Skin epidermis (tissue), 12 donors: ENCODE results near the gene SOD3.

Experiments
- H3K27ac ChIP-seq, 21 experiments: fragments of 200-600 bp; sonication (generic) in 11 of 21; one replicate each; pipeline ENCODE4 v1.5.0; 2020; ENCODE audit warnings: mild to moderate bottlenecking in 3 of 21, inconsistent platforms in 2 of 21, moderate library complexity in 2 of 21
- H3K4me3 ChIP-seq, 7 experiments: fragments of 200-600 bp; sonication (generic) in 2 of 7; one replicate each; pipeline ENCODE4 v1.5.0; 2020; ENCODE audit warnings: inconsistent platforms in 2 of 7, mild to moderate bottlenecking in 2 of 7, moderate library complexity in 1 of 7

Gene SOD3

DNA sequence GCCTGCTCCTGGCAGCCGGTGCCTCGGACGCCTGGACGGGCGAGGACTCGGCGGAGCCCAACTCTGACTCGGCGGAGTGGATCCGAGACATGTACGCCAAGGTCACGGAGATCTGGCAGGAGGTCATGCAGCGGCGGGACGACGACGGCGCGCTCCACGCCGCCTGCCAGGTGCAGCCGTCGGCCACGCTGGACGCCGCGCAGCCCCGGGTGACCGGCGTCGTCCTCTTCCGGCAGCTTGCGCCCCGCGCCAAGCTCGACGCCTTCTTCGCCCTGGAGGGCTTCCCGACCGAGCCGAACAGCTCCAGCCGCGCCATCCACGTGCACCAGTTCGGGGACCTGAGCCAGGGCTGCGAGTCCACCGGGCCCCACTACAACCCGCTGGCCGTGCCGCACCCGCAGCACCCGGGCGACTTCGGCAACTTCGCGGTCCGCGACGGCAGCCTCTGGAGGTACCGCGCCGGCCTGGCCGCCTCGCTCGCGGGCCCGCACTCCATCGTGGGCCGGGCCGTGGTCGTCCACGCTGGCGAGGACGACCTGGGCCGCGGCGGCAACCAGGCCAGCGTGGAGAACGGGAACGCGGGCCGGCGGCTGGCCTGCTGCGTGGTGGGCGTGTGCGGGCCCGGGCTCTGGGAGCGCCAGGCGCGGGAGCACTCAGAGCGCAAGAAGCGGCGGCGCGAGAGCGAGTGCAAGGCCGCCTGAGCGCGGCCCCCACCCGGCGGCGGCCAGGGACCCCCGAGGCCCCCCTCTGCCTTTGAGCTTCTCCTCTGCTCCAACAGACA, 4.4 kb downstream of the SOD3 start:
- peak overlapping the region in 4 of 21 experiments; percentile 13 to 48 (median 38) for H3K27ac ChIP-seq
- peak overlapping the region in 3 of 7 experiments; percentile 3 to 23 (median 7) for H3K4me3 ChIP-seq

DNA sequence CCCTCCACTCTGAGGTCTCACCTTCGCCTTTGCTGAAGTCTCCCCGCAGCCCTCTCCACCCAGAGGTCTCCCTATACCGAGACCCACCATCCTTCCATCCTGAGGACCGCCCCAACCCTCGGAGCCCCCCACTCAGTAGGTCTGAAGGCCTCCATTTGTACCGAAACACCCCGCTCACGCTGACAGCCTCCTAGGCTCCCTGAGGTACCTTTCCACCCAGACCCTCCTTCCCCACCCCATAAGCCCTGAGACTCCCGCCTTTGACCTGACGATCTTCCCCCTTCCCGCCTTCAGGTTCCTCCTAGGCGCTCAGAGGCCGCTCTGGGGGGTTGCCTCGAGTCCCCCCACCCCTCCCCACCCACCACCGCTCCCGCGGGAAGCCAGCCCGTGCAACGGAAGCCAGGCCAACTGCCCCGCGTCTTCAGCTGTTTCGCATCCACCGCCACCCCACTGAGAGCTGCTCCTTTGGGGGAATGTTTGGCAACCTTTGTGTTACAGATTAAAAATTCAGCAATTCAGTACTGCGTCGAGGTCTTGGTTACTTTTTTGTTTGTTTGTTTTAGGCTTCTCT, 5.0 kb downstream of the SOD3 start:
- peak overlapping the region in 7 of 21 experiments; percentile 13 to 48 (median 37) for H3K27ac ChIP-seq

DNA sequence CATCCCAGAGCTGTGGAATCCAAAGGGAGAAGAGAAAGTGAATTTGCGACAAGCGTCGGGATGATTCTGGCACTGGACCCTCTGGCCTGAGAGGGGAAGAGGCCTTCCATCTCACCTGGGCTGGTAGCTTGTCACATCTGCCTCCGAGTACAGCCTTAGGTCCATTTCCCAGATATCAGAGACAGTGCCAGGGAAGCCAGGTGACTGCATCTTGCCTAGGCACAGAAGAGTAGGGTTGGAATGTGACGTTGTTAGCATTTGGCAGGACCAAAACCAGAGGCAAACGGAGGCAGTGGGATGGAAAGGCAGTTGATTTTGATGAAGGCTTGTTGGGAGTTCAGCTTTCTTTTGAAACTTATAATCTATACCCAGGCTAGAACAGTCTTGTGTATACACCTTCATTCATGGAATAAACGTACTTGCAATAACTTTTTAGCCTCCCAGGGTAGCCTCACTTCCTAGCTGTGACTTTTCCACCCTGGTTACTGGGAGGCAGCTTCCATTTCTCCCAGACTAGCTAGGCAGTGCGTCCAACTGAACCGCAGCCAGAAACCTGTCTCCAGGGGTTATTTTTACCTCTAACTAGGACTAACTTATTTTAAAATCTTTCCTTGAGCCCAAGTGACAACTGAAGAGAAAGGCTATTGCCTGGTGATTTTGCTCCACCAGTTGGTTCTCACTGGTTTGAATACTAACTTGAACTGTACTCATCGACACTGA, 5.9 kb downstream of the SOD3 start:
- H3K27ac ChIP-seq: peak overlapping the region in 3 of 21 experiments; percentile 13 to 43 (median 20)

More for the DNA sequence above, 5.0 kb downstream of the SOD3 start:
- H3K4me3 ChIP-seq: peak overlapping the region in 3 of 7 experiments; percentile 3 to 23 (median 7)

DNA sequence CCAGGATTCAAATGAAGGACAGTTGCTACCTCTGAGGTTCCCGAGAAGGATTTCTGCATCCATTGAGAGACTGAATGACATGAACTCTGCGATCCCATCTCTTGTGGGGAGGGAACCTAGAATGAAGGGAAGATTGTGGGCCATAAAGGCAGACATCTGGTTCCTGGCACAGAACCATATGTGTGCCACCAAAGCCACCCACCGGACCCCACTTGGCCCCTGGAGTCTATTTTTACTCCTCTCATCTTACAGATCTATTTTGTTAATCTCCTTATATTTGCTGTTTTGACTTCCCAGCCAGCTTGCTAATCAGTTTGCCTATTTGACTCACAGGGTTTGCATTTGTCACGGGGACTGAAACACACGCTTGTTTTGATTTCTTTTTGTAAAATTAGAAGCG, 7.3 kb downstream of the SOD3 start:
- Histone ChIP-seq H3K27ac (no peak overlapping the region), H3K4me3 (no peak overlapping the region)

More for the DNA sequence above, 5.9 kb downstream of the SOD3 start:
- H3K4me3 ChIP-seq: no peak overlapping the region

DNA sequence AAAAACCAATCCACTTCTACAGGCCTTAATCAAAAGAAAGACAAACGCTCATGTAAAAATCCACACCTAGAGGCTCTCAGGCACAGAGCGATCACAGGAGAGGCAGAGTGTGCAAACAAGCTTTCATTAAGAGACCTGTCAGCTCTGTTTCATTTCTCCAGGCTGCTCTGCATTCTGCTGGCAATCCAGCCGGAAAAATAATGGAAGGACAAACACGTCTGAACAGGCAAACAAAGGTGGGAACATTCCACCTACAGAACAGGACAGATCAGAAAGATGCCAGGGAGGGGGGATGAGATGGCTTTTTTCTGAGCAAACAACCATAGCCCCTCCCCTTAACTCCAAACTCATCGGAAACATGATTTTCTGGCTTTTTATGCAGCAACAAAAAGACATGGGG, 9.7 kb downstream of the SOD3 start:
- peak overlapping the region in 6 of 21 experiments; percentile 13 to 63 (median 37) for H3K27ac ChIP-seq

DNA sequence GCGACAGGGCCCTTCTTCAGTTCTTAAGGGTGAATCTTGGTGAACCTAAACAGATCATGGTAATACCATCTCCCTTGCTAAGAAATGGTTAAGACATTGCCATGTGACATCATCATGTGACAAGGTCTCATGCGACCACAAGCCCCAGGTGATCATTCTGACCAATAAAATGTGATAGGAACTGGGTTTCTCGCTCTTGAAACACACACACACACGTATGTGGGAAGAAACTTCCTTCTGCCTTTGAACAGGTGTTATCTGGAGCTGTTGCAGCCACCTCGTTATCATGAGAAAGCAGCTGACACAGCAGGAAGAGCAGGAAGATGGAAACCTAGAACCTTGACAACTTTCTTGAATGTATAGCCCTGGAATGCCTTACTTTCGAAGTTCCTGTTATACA, 10.2 kb downstream of the SOD3 start:
- H3K27ac ChIP-seq: no peak overlapping the region
- no peak overlapping the region for H3K4me3 ChIP-seq

More for the DNA sequence above, 9.7 kb downstream of the SOD3 start:
- no peak overlapping the region for H3K4me3 ChIP-seq

DNA sequence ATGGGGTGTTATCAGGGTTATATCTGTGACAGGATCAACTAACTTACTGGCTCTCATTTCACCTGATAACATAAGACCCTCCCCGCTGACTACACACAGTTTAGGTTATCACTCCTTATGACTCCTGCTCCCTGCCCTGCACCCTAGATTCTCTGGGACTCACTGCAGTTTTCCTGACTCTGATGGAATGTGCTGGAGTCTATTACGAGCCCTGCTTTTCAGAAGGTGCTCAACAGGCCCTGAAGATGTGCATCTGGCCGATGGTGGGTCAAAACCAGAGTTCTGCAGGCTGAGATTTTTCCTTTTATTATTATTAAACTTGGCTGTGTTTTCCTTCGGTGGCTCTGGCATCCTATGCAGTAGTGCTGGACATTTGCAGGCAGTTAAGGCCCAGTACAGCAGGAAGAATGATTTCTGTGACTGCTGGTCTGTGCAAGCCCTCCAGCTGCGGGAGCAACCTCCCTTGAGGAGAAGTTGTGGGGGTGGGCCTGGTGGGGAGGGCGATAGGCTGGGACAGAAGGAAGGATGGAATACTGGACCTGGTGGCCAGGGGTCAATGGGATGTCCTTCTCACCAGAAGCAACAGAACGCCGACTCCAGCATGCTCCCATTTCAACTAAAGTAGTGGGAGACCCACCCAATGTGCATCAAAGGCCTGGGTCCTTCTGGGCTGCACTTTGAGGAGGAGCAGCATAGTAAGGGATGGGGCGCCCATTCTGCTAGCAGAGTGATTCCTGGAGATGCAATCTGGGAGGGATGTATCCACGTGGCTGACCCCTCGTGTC, 11.0 kb downstream of the SOD3 start:
- Histone ChIP-seq H3K27ac (no peak overlapping the region), H3K4me3 (no peak overlapping the region)

DNA sequence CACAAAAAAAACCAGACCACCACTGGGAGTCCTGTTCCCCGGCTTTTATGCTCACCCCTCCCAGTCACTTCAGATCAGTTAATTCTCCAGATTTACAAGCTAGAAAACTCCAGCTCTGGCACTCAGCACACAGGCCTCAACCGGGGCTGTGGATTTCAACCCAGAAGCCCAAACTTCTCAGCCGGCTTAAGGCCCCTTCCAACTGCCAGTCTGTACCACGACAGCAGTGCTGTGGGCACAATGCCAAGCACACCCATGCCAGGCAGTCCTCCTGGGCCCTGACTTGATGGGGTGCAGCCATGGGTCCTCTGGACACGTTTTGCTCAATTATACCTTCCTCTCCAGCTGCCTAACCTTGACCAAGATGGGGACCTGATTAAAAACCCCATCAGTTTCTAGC, 12.2 kb downstream of the SOD3 start:
- no peak overlapping the region for H3K4me3 ChIP-seq
- H3K27ac ChIP-seq: no peak overlapping the region

DNA sequence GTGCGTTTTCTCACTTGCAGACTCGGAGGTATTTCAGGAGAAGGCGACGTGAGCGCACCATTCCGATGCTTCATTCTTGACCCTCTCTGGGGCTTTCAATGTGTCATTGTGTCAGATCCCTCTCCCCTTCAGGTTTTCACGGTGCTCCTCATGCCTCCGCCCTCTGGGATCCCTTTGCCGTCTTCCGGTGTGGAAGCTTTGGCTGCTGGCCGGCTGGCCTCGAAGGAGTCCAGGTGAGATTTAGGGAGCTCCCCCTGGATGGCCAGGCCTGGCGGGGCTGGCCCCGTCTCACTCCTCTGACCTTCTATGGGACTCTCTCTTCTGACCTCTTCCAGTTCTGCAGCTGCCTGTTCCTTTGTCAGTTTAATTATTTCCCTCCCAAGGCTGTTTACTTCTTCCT, 12.9 kb downstream of the SOD3 start:
- H3K27ac ChIP-seq: no peak overlapping the region
- no peak overlapping the region for H3K4me3 ChIP-seq

DNA sequence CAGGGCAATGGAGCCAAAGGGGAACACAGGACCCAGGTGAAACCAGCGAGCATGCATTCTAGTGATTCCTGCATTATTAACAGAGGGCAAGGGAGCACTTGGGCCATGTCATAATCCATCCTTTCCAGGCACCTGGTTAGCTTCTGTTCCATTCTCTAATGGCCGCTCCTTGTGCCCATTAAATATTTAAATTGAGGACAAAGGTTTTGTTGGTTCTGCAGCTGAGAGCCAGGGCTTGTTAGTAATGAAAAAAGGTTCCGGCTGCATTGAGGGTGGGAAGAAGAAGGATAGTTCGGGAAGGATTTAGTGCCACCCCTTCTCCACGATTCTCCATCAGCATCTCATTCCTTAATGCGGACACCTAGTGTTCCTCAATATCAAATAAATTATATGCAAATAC, 13.6 kb downstream of the SOD3 start:
- no peak overlapping the region for H3K27ac ChIP-seq

DNA sequence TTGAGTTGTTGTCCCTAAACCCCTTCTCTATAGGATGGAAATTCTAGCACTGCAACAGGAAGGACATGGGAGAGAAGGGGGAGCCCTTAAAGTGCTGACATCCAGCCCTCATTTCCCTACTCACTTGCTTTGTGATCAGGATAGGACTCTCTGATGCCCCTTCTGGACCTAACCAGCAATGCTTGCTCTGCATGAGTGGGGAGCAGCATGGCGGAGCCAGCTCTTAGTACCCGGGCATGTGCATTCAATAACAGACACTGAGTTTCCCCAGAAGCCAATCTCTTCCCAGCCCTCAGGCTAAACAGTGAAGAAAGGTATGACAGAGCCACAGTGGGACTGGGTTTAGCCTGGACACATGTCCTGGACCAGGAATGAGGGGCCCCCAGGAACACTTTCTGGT, 14.0 kb downstream of the SOD3 start:
- Histone ChIP-seq H3K27ac (no peak overlapping the region), H3K4me3 (no peak overlapping the region)

More for the DNA sequence above, 13.6 kb downstream of the SOD3 start:
- H3K4me3 ChIP-seq: no peak overlapping the region

DNA sequence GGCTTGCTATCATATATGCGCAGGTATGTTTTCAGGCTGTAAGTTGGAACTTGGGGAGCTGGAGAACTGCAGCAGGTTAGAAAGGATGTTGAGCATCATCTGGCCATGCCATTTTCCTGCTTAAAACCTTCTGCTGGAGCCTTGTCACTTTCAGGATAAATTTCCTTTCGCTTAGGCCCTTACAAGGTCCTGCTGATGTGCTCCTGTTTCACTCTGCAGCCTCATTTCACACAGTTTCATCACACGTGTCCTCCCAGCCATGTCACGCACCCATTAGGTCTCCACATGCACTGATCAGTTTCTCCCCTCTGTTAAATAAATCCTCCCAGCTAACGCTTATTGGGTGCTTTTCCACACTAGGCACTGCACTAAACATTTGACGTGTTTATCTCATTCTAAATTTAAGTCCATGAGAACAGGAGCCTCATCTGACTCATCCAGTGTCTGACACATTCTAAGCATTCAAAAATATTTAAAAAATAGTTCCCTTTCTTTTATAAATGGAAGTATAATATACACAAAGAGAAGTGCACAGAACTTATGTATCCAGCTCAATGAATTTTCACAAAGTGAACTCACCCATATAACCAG, 14.5 kb downstream of the SOD3 start:
- no peak overlapping the region for H3K27ac ChIP-seq
- no peak overlapping the region for H3K4me3 ChIP-seq

DNA sequence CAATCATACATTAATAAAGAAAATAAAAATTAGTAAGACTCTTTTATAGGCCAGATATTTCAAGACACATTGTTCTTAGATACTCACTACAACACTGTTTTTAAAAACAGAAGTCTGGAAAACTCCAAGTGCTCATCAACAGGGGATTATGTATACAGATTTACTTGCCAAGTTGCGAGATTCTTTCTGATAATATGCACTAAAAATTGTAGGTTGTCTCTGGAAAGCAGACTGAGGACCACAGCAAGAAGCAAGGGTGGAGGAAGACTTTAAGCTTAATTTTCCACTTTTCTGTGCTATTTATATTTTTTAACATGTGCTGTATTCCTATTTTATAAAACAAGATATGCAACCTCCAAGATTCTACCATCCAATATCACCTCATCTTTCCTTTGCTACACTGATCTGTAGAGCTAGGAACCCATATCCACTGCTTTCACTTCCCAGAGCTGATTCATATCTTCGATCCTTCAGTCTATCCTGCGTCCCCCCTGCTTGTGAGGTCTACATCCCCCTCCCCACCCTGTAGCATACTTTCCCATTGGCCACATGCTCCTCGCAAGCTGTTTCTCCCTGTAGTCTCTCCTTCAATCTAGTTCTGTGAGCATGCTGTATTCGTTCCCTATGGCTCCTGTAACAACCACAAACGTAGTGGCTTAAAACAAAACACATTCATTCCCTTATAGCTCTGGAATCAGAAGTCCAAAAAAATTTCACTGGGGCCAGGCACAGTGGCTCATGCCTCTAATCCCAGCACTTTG, 15.7 kb downstream of the SOD3 start:
- Histone ChIP-seq H3K27ac (no peak overlapping the region), H3K4me3 (no peak overlapping the region)

DNA sequence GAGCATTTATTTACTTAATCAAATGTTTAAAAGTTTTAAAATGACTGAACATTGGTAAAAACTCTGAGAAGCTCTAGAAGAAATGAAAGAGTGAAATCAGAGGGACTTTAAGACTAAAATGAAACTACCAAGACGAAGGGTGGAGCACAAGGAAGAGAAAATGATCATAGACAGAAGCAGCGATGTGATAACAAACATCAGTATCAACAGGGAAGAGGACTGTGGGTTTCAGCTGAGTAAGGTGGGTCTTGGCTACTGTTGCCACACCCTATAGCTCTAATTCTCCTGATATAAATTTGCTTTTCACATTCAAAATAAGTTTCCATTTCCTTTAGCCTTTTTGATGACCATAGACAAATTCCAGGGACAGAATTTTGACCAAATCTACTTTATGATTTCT, 18.4 kb downstream of the SOD3 start:
- Histone ChIP-seq H3K27ac (no peak overlapping the region), H3K4me3 (no peak overlapping the region)

DNA sequence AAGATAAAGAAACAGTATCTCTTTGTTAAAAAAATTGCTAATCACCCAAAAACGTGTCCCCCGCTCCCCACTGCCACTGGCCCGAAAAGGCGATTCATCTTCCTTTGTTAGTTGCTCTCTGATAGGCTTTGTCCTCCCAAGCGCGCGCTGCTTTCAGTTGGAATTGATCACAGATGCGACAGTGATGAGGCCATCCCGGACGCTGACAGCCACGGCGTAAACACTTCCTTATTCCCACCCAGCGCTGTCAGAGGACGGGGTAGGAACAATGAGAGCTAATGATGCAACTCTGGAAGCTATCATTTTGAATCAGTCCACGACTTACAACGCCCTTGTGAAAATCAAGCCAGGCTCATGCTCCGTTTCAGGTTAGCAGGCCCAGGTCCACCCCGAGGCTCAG, 21.4 kb downstream of the SOD3 start:
- H3K27ac ChIP-seq: no peak overlapping the region

DNA sequence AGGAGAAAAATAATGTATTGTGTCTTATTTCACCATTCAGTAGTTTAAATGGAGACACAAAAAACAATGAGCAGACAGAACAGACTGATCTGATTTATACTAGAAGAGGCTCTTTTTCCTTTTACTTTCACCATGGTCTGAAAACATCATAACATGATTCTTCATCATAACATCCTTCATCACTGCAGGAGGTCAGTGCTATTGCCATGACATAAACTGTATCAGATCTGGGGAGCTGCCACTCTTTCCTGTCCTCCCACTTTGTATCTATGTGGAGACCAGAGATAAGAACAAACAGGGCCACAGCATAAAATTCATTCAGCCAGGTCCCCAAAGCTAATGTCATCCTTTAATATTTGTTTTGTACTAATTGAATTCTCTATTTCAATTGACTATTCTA, 25.2 kb downstream of the SOD3 start:
- Histone ChIP-seq H3K27ac (no peak overlapping the region), H3K4me3 (no peak overlapping the region)

More for the DNA sequence above, 21.4 kb downstream of the SOD3 start:
- no peak overlapping the region for H3K4me3 ChIP-seq

DNA sequence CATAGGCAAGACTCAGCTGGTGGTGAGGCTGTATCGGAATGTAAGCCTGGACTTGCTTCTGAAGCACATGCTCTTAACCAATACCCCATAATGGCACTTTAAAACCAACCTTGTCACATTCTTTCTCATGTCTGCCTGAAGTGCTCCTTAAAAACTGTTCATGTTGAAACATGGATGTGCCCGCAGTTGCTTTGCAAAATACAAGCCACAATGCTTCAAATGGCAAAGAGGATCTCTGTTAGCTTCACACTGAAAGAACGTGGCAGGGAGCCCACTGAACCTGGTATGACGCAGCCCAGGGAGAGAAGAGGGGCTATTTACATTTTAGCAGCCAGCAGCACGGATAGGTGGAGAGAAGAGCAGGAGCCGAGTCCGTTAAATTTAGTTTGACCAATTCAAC, 29.3 kb downstream of the SOD3 start:
- Histone ChIP-seq H3K27ac (peak overlapping the region in 5 of 21 experiments; percentile 3 to 56 (median 24)), H3K4me3 (no peak overlapping the region)

DNA sequence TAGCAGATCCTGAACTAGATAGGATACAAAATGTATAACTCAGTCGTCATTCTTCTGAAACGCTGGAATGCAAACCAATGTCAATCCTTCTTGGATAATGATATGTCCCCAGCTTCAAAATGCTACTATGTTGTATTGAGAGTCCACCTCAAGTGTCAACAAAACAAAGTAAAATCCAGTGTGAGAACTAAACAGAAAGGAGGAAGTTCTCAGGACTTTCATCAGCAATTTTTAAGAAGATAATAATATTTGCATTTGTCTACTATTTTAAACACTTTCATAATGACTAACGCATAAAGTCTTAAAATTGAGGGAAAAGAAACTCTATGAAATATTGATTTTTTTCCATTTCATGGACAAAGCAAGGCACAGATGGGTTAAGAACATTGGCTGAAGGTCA, 36.3 kb downstream of the SOD3 start:
- Histone ChIP-seq H3K27ac (no peak overlapping the region), H3K4me3 (no peak overlapping the region)

DNA sequence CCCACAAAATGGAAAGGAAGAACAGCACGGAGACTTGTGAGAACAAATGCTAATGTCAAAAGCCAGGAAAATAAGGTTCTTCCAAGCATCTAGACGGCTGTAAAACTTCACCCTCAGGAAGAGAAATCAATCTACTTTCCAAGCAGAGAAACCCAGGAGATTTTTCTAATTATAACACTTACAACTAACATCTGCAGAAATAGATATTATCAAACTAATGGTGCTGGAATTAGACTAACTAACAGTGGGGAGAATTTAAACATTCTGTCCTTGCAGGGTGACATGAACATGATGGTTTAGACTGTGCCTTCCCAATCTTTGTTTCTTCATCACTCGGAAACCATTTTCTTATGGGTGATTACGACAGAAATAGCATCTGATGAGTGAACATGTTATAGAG, 40.3 kb downstream of the SOD3 start:
- no peak overlapping the region for H3K27ac ChIP-seq

More for the DNA sequence above, 40.3 kb downstream of the SOD3 start:
- H3K4me3 ChIP-seq: no peak overlapping the region
